ENCODE results near the gene MACROD1. TPM values are rescaled to one million over a fixed set of nuclear protein-coding genes. Genes with fewer than 3 reads are reported as not detected.
A peak's percentile ranks its signal among the peaks of the same experiment; 100 is the strongest.

The MACROD1 gene
- total RNA-seq, 2 donors from 2014 or later, result 3.9 to 7.5 TPM

DNA sequence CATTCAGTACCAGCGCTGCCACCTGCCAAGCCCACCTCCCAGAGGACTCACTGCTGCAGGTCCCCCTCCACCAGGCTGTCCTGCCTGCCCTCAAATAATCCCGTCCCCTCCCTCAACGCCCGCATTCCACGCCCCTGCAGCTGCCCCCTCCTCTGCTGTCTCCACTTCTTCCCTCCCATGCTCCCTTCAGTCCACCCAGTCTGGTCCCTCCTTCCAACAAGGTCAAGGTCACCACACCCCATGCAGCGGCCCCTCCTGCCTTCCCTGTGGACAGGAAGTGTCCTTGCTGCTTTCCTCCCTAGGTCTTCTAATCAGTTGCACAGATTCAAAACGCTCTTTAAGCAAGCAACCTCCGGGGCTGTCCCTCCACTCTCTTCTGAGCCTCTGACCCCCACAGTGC lies 12.1 kb downstream of the MACROD1 start:
- Mint-ChIP-seq H3K27ac (peak overlapping the region; percentile 24), H3K4me1 (peaks cover 3% of the 10 kb centered on the region), H3K27me3 (peaks cover 4% of the 10 kb centered on the region), H3K36me3 (ENCODE audit: low read depth) (no peaks in the 10 kb centered on the region), H3K4me3 (no peak overlapping the region)
- ATAC-seq (no peak), DNase-seq (no peak)
- no peaks in the 10 kb centered on the region for H3K9me3 ChIP-seq (ENCODE audit: control insufficient read depth, low read length, poor library complexity, severe bottlenecking)

DNA sequence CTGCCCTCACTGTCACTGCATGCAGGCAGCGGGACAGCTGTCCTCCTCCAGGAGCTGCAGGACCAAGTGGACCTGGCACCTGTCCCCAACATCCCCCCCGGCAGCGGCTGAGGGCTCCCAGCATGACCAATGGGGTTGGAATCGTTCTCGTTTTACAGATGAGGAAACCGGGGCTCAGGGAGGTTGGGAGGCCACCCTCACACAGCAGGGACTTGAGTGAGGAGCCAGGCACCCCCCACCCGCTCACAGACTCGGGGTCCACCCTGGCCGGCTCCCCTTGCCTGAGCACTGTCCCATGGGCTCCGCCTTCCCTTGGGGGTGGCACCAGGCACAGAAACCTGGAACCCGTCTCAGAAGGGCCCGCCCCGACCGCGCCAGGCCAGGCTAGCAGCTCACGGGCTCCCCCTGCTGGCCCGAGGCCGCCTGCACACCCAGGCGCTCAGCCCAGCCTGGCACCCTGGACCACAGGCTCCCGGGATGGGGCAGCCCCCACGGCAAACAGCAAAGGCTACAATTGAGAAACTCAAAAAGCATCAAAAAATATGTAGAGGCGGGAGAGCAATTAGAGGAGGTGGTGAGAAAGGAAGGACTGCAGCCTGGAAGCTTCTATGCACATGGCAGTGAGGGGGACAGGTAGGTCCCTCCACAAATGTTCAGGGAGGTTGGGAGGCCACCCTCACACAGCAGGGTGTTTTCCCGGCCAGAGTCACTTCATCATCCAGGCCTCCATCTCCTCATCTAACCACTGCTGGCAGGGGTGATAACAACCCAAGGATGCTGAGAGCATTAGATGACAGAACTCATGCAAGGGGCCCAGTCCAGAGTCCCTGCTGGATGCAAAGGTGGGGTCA lies 12.8 kb downstream of the MACROD1 start:
- Mint-ChIP-seq H3K4me3 (no peak overlapping the region), H3K36me3 (ENCODE audit: low read depth) (no peaks in the 10 kb centered on the region), H3K4me1 (peaks cover 6% of the 10 kb centered on the region), H3K27me3 (peaks cover 4% of the 10 kb centered on the region), H3K27ac (no peak overlapping the region)
- ATAC-seq, result peak; percentile 95
- H3K9me3 ChIP-seq (ENCODE audit: control insufficient read depth, low read length, poor library complexity, severe bottlenecking), result no peaks in the 10 kb centered on the region
- peak; percentile 57 to 71 (median 67) for DNase-seq

DNA sequence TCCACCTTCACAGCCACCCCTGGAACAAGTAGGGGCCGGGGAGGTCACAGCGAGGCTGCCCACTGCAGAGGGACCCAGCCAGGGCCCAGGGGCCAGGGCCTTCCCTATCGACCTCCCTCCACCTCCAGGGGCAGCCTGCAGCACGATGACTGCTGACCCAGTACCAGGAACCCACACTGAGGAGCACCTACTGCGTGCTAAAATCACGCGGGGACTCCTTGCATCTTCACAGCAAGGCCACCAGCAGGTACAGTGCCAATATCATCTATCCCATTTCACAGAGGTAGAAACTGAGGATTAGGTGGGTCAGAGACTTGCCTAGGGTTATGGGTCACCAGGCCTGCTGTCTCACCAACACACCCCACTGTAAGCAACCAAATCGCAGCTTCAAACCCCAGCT lies 14.6 kb downstream of the MACROD1 start:
- Mint-ChIP-seq H3K4me1 (peaks cover 11% of the 10 kb centered on the region), H3K27ac (no peak overlapping the region), H3K4me3 (no peak overlapping the region), H3K36me3 (ENCODE audit: low read depth) (no peaks in the 10 kb centered on the region), H3K27me3 (peaks cover 4% of the 10 kb centered on the region)
- H3K9me3 ChIP-seq (ENCODE audit: control insufficient read depth, low read length, poor library complexity, severe bottlenecking), result no peaks in the 10 kb centered on the region
- DNase-seq, result no peak
- ATAC-seq, result no peak

DNA sequence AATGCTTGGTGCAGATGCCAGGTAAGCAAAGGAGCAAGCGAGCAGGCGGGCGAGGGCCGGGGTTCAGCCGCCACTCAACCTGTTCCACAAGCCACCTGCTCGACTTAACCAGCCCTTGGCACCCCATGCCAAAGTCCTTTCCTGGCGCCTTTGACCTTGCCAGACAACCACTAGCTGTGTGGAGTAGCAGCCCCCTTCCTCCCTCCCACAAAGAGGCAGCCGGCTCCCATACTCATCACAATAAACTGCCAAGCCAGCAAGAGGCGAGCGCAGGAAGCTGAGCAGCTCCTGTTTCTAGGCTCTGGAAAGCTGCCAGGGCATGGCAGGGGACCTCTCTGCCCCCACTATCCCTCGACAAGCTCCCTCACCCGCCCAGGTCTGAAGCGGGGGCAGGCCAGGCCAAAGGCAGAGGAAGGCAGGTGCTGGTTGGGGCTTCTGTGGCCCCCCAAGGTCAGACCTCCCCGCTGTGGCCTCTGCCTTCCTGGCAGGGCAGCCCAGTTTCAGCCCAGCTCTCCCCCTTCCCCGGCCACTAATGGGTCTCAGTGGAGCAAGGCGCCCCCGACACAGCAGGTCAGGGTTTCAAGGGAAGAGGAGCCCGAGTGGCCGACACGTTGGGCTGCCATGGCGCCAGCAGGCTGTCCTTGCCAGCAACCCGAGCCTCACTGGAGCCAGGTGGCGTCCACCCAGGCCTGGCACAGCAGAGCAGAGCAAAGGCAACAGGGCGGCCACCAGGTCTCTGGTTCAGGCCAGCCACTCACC lies 15.3 kb downstream of the MACROD1 start:
- Mint-ChIP-seq H3K27ac (no peak overlapping the region), H3K4me3 (no peak overlapping the region), H3K4me1 (peaks cover 11% of the 10 kb centered on the region), H3K27me3 (peaks cover 4% of the 10 kb centered on the region), H3K36me3 (ENCODE audit: low read depth) (no peaks in the 10 kb centered on the region)
- no peak for ATAC-seq
- no peak for DNase-seq
- no peaks in the 10 kb centered on the region for H3K9me3 ChIP-seq (ENCODE audit: control insufficient read depth, low read length, poor library complexity, severe bottlenecking)

DNA sequence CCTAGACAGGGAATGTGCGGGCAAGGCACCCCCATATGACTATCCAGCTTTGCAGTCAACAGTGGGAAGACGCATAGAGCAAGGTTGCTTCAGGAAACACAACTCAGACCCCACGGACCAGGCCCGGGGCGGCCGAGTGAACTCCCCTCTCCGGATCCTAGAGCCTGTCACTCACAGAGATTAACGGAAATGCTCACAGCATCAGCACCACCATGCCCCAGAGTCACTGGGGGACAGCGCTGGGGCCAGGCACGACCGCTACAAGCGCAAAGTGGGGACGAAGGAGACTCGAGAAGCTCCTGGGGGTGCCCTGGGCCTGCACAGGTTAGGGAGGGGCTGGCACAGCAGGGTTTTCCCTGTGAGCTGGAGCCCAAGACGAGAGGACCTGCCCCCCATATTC lies 15.9 kb downstream of the MACROD1 start:
- no peaks in the 10 kb centered on the region for H3K36me3 Mint-ChIP-seq (ENCODE audit: low read depth)
- no peak overlapping the region for H3K4me3 Mint-ChIP-seq
- H3K9me3 ChIP-seq (ENCODE audit: control insufficient read depth, low read length, poor library complexity, severe bottlenecking), result no peaks in the 10 kb centered on the region
- ATAC-seq (no peak), DNase-seq (no peak)
- H3K4me1 Mint-ChIP-seq, result peaks cover 11% of the 10 kb centered on the region
- H3K27me3 Mint-ChIP-seq, result peaks cover 4% of the 10 kb centered on the region
- no peak overlapping the region for H3K27ac Mint-ChIP-seq

DNA sequence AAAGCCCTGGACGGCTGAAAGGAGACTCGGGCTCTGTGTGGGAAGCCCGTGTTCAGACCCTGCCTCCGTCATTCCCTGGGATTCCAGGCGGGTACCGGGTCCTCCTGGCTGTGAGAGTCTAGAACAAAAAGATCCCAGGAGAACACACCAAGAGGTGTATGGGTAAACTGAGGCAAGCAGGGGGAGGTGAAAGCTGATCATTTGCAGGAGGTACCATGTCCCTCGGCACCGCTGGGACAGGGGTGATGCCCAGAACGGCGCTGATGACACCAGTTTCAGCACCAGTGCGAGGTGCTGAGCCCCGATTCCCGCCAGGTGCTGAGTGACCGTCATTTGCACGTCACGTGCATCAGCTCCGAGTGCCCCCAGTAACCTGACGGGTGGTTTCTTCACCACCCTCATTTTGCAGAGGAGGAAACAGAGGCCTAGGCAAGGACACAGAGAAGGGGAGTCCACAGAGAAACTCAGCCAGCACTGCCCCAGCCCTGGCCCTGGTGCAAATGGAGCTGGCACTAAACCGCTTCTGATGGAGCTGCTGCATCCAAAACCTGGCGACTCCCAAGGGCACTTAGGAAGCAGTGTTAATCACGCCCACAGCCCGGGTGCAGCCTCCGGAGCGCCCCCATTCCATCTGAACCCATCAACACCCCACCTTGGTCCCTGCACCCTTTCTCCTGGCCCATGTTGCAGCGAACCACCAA lies 16.8 kb downstream of the MACROD1 start:
- no peak overlapping the region for H3K27ac Mint-ChIP-seq
- no peaks in the 10 kb centered on the region for H3K9me3 ChIP-seq (ENCODE audit: control insufficient read depth, low read length, poor library complexity, severe bottlenecking)
- no peaks in the 10 kb centered on the region for H3K36me3 Mint-ChIP-seq (ENCODE audit: low read depth)
- peaks cover 1% of the 10 kb centered on the region for H3K27me3 Mint-ChIP-seq
- DNase-seq (no peak), ATAC-seq (no peak)
- no peak overlapping the region for H3K4me3 Mint-ChIP-seq
- peaks cover 13% of the 10 kb centered on the region for H3K4me1 Mint-ChIP-seq

DNA sequence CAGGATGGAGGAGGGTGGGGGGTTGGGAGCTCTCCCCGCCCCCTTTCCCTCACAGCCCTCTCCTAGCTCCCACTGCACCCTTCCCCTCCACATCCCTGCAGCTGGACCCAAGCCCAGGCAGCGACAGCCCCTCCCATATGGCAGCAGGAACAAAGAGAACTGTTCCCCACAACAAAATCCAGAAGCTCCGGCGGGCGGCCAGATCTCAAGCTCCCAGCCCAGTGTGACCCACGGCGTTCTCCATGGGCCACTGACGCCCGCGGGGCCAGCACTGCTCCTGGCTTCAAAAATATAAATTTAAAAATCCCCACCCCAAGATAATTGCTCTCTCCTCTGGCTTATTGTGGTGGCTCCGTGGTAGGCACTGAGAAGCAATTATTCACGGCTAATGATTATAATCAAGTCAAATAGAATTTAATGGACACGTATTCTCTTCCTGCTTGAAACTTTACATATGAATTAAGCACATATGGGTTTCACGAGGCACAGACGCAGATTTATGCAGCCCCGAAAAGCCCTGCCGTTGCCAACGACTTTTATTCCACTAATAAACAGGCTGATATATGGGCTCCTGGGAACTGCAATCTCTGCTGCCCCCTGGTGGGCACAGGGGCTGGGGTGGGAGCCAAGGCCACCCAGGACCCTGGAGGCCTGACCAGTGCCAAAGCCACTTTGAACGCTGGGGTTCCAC lies 17.5 kb downstream of the MACROD1 start:
- H3K9me3 ChIP-seq (ENCODE audit: control insufficient read depth, low read length, poor library complexity, severe bottlenecking), result no peaks in the 10 kb centered on the region
- Mint-ChIP-seq H3K4me3 (no peak overlapping the region), H3K27ac (no peak overlapping the region), H3K4me1 (peaks cover 19% of the 10 kb centered on the region), H3K27me3 (no peaks in the 10 kb centered on the region), H3K36me3 (ENCODE audit: low read depth) (no peaks in the 10 kb centered on the region)
- ATAC-seq (peak; percentile 58), DNase-seq (peak; percentile 54 to 70 (median 65))

DNA sequence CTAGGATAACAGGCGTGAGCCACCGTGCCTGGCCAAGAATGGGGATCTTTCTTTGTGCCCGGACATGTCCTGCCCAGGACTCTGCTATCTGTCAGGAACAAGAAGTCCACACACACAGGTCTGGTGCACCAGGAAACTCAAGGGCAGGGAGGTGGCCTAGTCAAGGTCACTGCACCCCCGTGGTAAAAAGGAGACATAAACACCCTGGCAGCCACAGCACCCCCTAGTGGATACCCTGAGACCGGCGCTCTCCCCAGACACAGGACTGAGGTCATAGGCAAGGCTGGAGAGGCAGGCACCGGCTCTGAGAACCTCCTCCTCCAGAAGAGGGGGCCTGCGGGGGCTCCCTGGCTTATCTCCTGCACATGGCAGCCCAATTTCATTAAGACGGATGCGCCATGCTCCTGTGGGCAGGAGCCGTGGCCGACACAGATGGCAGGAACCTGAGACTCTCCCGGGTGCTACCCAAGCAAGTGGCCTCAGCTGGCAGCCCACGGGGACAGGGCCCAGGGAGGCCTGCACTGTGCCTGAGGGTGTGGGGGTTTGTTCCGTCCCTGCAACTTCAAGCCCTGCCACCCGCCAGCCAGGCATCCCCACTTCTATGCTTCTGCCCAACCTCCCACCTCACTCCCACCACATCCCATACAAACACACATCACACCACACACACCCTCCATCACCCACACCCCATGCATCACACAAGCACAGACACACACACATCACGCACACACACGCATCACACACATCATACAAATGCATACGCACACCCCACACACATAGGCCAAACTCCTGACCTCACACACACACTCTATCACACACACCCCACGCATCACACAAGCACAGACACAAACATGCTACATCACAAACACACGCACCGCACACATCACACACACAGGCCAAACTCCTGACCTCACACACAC lies 19.6 kb downstream of the MACROD1 start:
- H3K4me1 Mint-ChIP-seq, result peaks cover 16% of the 10 kb centered on the region
- H3K9me3 ChIP-seq (ENCODE audit: control insufficient read depth, low read length, poor library complexity, severe bottlenecking), result no peaks in the 10 kb centered on the region
- DNase-seq, result peak; percentile 27 to 54 (median 29)
- H3K36me3 Mint-ChIP-seq (ENCODE audit: low read depth), result no peaks in the 10 kb centered on the region
- H3K27me3 Mint-ChIP-seq, result no peaks in the 10 kb centered on the region
- ATAC-seq, result peak; percentile 82
- H3K4me3 Mint-ChIP-seq, result no peak overlapping the region
- peak overlapping the region; percentile 75 for H3K27ac Mint-ChIP-seq

DNA sequence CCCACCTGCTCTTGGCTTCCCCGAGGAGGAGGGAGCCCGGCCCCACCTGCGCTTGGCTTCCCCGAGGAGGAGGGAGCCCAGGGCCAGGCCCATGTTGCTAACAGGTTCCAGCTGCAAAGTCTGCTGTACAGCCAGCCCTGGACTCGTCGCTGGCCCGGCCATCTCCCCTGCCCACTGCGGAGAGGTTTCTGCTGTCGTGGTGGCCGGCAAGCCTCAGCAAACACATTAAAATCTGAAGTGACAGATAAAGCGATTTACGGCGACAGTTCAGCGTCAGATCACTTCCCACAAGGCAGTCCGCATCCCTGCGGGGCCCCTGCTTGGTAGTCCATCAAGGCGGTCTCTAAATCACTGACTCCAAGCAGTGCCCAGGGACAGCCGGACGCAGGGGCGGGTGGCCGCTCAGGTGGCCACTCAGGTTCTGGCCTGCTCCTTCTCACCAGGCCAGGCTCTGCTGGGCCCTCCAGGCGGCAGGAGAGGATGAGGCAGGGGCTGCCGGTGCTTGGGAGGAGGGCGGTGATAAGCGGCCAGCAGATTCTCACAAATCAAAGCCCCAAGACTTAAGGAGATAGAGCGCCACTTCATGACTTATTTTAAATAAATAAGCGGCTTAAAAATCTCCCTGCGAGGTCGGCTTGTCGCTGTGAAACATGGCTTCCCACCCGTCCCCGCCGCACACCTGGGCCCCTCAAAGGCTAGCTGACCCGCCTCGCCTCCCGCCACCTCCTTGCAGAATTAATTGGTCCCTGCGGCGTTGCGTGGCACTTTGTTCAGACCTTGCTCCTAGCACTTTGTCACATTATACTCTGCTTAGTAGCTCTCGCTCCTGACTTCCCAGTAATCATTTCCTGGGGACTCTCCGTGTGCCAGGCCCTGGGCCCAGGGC lies 21.1 kb downstream of the MACROD1 start:
- DNase-seq, result no peak
- no peak for ATAC-seq
- H3K9me3 ChIP-seq (ENCODE audit: control insufficient read depth, low read length, poor library complexity, severe bottlenecking), result no peaks in the 10 kb centered on the region
- Mint-ChIP-seq H3K4me3 (no peak overlapping the region), H3K27ac (no peak overlapping the region), H3K36me3 (ENCODE audit: low read depth) (no peaks in the 10 kb centered on the region), H3K27me3 (no peaks in the 10 kb centered on the region), H3K4me1 (peaks cover 16% of the 10 kb centered on the region)

DNA sequence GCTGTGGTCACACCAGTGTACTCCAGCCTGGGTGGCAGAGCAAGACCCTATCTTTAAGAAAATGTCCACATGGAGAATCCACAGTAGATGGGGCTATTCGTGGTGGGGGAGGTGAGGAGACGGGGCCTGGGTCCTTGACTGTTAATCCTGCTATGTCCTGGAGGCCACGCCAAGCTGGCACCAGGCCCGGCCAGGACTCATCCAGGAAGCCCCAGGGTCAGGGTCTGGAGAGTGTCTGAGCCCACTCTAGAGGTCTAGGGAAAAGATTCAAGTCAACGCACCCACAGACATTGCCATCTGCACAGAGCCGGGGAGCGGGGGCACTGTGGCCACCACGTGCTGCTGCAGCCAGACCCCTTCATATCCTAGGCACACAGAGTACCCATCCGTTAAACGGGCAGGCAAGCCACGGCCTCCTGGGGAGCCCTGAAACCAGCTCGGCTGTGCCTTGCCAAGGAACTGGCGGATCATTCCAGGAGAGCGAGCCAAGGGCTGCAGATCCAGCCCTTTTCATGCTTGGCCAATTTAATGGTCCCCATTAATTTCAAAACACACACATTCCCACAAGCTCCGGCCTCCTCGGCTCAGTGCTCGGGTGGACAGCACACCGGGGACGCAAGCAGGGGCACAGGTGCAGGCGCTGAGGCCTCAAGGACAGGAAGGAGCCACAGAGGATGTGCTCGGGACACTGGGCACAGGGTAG lies 24.7 kb downstream of the MACROD1 start:
- Mint-ChIP-seq H3K4me3 (no peak overlapping the region), H3K36me3 (ENCODE audit: low read depth) (no peaks in the 10 kb centered on the region), H3K27me3 (no peaks in the 10 kb centered on the region), H3K27ac (peak overlapping the region; percentile 27), H3K4me1 (peaks cover 8% of the 10 kb centered on the region)
- DNase-seq, result no peak
- no peak for ATAC-seq
- no peaks in the 10 kb centered on the region for H3K9me3 ChIP-seq (ENCODE audit: control insufficient read depth, low read length, poor library complexity, severe bottlenecking)

DNA sequence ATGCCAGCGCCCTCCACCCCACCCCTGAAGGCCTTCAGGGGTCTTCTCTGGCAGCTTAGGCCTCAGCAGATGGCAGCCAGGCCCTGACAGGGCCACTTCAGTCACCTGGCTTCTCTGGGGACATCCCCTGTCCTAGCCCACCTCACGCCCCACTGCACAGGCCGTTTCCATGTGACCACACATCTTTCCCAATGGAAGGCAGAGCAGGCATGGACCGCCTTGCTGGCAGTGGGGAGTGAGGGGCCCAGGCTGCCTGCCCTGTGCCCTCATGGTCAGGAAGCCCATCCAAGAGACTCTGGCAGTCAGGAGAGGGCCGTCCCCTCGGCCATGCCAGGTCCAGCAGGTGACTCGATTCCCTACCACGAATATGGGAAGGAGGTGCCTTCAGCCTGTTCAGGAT lies 25.8 kb downstream of the MACROD1 start:
- no peaks in the 10 kb centered on the region for H3K36me3 Mint-ChIP-seq (ENCODE audit: low read depth)
- no peak overlapping the region for H3K27ac Mint-ChIP-seq
- H3K27me3 Mint-ChIP-seq, result no peaks in the 10 kb centered on the region
- peaks cover 10% of the 10 kb centered on the region for H3K4me1 Mint-ChIP-seq
- H3K4me3 Mint-ChIP-seq, result no peak overlapping the region
- no peak for DNase-seq
- H3K9me3 ChIP-seq (ENCODE audit: control insufficient read depth, low read length, poor library complexity, severe bottlenecking), result no peaks in the 10 kb centered on the region
- no peak for ATAC-seq
